GM21737 (cell line): ENCODE measurements around the gene STX1B.
"Not testable (repeated sequence)": the region's sequence is repeated elsewhere in the genome, so short reads cannot be mapped to it uniquely, and the experiment has no call there.

Source experiments
- ATAC-seq: cut with Tn5 transposase; IDR thresholded peaks from one replicate; pipeline ENCODE4 v1.9.1; 2021; ENCODE audit warnings: mild to moderate bottlenecking, moderate library complexity; ENCODE audit not compliant: unreplicated experiment

STX1B gene

GRCh38 chr16:30953511-30954124 lies 56.8 kb downstream of the STX1B start:
- no peak for ATAC-seq

- no peak for ATAC-seq
Measured at GRCh38 chr16:30953111-30953510, 57.3 kb downstream of the STX1B start.

- ATAC-seq: no peak
Measured at GRCh38 chr16:30951750-30952149, 58.7 kb downstream of the STX1B start.

- ATAC-seq: no peak
Measured at GRCh38 chr16:30951193-30951592, 59.2 kb downstream of the STX1B start.

- no peak for ATAC-seq
Measured at GRCh38 chr16:30950516-30951065, 59.8 kb downstream of the STX1B start.

- ATAC-seq: peak; percentile 49
Measured at GRCh38 chr16:30949650-30950515, 60.6 kb downstream of the STX1B start.

GRCh38 chr16:30948667-30949649 lies 61.5 kb downstream of the STX1B start, which contains the start of gene ORAI3:
Gene ORAI3 (plus strand): TSS chr16:30949068. CDS start chr16:30949290, 222 bp downstream.
- ATAC-seq: peak; percentile 68

GRCh38 chr16:30947859-30948666 lies 62.4 kb downstream of the STX1B start:
- no peak for ATAC-seq

GRCh38 chr16:30947541-30947858 lies 62.9 kb downstream of the STX1B start:
- no peak for ATAC-seq

- no peak for ATAC-seq
Measured at GRCh38 chr16:30946671-30947540, 63.5 kb downstream of the STX1B start.

- ATAC-seq: no peak
Measured at GRCh38 chr16:30944352-30944751, 66.1 kb downstream of the STX1B start.

GRCh38 chr16:30942426-30942806 lies 68.0 kb downstream of the STX1B start:
- no peak for ATAC-seq

- peak; percentile 78 for ATAC-seq
Measured at GRCh38 chr16:30941600-30942425, 68.6 kb downstream of the STX1B start.

GRCh38 chr16:30939571-30939970 lies 70.9 kb downstream of the STX1B start:
- ATAC-seq: not testable (repeated sequence)
